Activated CD4-positive, alpha-beta T cell treated with anti-CD3 and anti-CD28 coated beads for 4 hours (primary cell): ENCODE results near the gene FBXO10.
A peak's percentile ranks its signal among the peaks of the same experiment; 100 is the strongest.
"Not testable (repeated sequence)": the region's sequence is repeated elsewhere in the genome, so short reads cannot be mapped to it uniquely, and the experiment has no call there.

ENCODE experiments used
- DNase-seq, 2 donors: peaks; one replicate each; pipeline ENCODE4 v3.0.0-alpha.2; 2020

Gene FBXO10, protein sequence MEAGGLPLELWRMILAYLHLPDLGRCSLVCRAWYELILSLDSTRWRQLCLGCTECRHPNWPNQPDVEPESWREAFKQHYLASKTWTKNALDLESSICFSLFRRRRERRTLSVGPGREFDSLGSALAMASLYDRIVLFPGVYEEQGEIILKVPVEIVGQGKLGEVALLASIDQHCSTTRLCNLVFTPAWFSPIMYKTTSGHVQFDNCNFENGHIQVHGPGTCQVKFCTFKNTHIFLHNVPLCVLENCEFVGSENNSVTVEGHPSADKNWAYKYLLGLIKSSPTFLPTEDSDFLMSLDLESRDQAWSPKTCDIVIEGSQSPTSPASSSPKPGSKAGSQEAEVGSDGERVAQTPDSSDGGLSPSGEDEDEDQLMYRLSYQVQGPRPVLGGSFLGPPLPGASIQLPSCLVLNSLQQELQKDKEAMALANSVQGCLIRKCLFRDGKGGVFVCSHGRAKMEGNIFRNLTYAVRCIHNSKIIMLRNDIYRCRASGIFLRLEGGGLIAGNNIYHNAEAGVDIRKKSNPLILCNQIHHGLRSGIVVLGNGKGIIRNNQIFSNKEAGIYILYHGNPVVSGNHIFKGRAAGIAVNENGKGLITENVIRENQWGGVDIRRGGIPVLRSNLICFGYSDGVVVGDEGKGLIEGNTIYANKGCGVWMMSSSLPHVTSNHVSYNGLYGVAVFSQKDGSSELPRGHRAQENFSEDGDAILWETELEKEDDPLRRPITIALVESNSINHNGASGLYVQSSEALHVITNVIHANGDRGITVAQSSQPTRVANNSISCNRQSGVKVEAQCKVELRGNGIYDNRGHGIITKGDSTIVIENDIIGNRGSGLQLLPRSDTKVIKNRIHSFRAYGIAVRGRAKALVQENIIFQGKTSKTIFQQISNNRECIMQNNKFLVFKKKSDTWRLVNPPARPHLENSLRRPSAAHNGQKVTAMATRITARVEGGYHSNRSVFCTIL

DNA sequence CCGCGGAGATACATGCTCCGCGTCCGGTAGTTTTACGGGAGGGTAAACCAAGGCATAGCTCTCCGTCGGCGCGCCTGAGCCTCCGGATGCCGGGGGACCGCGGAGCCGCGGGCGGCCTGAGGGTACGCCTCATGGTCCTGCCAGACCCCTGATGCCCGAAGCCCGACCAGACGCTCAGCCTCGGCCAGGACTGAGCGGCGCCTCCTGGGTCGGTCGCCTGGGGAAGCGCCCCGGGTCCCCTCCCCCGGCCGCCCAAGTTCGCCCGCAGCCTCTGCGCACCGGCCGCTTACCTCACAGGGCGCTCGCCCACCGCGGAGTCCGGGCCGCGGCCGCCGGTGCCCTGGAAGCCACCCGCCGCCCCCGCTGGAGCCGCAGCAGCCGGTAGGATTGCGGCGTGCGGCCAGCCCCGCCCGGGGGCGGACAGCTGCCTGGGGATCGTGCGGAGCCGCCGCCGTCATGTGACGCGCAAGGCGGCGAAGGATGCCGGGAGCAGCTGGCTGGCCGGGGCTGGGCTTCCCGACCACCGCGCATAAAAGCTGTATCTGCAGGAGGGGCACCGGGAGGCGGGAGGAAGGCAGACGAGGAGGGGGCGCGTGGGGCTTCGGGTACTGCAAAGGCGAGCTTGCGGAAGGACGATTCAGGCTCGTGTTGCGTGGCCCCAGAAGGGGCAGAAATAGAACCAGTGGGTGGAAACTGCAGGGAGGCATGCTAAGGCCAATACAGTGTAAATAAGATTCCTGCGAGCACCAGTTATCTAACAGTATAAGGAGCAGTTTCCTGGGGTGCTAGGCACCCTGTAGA is at the start of gene FBXO10:
FBXO10 (minus strand) TSS at position 460 of the 801 bp plus-strand sequence. CDS start 34,612 bp downstream, outside the sequence.
- DNase-seq, result peak; percentile 22 to 29

DNA sequence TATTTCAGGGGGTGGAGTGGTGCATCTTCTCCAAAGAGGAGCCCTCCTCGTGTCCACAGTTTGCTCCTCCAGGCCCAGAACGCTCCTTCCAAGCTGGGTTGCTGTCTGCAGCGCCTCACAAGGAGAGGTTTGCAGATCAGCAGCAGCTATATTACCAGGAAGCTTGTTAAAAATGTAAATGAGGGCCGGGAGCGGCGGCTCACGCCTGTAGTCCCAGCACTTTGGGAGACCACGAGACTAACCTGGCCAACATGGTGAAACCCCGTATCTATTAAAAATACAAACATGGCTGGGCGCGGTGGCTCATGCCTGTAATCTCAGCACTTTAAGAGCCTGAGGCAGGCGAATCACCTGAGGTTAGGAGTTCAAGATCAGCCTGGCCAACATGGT is 49.6 kb upstream of the FBXO10 start:
- DNase-seq, result no peak

DNA sequence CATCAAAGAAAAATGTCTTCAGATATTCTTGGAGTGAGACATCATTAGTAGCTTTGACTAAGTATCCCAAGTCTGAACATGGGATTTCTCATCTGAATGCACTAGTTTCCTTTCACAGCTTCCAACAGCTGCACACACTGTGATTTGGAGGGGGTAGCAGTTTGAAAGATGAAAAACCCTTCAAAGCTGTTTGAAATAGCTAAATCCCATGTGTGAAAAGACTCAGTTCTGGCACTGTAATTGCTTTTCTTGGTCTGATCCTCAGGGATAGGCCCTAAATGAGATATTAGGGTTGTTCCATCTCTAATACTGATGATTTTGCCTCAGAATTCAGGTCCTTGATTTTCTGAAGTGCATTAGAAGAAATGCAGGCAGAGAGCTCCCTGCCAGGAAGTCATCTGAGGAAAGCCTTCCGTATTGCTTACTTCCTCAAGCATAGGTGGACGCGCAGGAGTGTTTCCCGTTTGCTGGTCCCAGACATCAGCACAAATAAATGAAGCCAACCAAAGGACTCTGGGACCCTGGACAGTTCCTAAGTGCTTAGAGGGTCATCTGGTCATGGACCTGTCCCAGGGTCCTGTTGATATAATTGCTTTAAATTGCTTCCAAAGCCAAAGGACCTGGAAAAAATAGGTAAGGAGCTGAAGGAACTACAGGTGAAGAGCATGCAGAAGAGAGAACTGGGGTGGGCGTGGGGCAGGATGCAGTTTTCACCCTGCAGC is 49.0 kb upstream of the FBXO10 start:
- no peak for DNase-seq

DNA sequence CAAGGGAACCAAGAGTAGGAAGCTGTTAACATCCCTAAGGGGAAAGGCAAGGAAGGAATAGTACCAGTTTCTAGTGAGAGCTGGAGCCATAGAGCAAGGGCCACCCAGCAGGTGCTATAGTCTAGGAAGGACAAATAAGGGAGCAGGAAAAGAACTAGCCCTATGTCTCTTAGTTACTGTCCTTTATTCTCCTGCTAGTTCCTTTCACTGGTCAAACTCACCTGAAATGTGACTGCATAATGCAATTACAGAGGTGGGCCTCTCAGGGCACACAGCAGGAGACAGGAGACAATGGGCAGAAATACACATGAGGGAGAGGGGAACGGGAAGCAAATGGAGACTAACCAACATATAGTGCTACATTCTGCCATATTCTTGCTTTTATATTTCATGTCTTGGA is 47.9 kb upstream of the FBXO10 start:
- no peak for DNase-seq

DNA sequence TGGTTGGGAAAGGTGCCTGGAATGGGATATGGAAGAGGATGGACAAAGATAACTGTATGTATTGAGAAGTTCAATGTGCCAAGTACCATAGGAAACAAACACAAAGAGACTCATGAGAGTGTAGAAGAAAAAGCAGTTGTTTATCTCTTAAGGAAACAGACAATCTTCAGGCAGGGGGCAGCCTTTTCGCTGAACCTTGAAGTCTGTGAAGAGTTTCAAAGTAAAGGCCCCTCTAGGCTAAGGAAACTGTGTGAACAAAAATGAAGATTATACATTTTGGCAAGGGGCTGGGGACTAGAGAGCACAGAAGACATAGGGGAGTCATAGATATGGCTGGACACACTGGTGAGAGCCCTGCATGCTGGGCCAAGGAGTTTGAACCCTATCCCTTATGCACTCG is 47.1 kb upstream of the FBXO10 start:
- DNase-seq, result no peak

DNA sequence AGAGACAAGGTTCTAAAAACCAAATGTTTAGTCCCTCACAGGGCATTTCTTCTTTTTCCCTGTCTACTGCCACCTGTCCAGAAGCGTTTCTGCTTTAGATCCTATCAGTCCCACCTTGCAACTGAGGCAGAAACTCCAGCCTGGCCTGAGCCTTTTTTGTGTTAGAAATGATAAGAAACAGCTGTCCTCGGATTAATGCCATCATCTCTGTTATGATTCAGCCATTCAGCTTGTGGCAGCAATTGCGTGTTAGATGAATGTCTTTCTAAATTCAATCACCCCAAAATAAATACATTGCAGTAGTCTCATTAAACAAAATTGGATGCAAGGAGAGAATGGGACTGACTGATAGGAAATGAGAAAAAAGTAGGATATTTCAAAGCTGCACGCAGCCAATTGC is 46.3 kb upstream of the FBXO10 start:
- DNase-seq, result no peak

DNA sequence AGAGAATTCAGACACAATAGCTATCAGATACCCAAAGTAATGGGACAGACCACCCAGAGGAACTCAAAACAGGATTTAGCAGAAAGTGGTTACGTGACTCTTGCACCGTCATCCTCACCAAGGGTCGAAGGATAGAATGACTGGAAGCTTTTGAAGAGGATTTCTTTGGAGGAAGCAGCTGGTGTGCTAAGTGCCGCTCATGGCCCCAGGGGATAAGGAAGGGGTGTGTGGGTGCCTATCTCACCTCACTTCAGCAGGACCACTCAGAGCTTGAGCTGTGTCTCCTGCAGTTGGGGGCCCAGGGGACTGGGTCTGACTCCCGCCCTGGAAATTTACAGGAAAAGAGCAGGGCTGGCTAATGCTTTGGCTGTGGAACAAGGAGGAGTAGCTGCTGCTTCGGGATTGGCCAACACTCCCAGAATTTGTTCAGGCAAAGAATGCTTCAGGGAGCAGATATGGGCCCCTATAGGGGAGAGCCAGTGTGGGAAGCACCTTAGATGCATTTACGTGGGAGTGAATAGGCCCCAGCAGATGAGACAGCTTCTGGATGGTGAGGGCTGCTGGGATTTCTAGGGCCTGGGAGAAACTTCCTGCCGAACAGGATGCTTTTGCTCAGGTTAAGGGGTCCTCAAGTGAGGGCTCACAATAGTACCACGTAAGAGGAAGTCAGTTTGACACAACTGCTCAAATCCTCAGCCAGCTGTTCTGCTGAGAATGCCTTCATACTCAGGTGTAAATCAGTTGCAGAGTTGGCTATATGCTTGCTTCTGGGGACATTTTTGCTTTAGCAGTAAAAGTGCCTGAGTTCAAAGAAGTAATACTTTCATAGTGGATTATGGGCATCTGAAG is 45.3 kb upstream of the FBXO10 start:
- no peak for DNase-seq

DNA sequence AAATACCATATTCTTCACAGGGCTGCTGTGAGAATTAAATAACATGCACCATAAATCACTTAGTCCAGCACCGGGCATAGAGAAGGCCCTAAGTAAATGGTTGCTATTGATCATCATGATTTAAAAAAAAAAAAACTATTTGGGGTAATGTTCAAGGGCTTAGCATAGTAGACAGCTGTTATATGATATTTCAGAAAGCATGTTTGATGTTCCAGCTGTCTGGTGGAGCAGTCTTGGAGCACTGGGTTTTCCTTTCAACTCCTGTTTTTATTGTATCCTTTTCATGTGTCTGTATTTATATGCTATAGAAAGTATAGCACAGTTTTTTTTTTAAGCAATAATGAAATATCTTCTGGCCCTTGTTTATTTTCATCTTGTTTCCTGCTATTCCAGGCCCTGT is 44.2 kb upstream of the FBXO10 start:
- DNase-seq, result no peak

DNA sequence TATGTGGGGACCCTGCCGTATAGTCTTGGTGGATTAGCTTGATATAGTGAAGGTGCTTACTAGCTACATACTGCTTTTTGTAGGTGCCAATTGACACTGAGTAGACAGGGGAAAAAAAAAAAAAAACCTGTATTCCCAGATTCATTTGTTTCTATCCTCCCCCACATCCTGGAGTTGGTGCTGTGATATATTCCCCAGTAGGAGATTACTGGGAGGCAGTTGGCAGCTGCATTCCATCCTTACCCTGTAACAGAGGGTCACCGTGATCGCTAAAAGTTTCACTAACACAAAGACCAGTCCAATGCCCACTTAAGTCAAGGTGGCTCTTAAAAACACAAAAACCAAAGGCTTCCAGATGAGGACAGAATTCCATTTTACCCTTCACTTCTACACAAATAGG is 43.6 kb upstream of the FBXO10 start:
- DNase-seq, result no peak

DNA sequence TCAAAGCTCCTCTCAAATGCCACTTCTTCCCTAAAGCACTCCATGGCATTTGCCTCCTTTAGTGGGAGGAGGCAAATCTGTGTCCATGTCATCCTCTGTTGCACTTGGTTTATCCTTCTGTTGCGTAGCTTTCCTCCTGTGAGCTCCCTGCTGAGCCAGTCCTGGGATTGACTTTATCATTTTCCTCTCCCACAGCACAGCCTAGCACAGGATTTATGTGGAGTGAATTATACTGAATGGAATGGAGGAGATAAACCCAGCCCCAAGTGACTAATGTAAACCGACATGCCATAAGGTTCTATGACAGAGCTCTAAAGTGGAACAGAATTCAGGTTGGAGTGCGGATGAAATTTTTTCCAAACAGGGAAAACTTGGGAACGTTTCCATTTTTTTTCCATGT is 42.6 kb upstream of the FBXO10 start:
- DNase-seq, result no peak

DNA sequence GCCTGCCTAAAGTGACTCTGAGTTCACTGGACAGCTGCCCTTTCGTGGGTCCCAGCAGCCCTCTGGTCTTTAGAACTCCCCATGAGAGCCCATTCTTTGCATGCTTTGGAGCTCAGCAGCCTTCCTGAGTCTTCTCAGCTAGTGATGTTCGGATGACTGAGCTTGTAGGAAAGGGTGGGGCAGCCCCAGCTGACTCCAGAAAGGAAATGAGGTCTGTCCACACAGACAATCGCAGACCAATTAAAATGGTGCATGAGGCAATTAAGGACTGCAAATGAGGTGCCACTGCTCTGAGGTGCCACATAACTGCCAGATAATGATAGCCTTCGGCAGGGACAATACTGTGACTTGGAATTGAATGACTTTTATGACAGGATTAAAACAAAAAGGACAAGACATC is 41.7 kb upstream of the FBXO10 start:
- DNase-seq, result no peak

DNA sequence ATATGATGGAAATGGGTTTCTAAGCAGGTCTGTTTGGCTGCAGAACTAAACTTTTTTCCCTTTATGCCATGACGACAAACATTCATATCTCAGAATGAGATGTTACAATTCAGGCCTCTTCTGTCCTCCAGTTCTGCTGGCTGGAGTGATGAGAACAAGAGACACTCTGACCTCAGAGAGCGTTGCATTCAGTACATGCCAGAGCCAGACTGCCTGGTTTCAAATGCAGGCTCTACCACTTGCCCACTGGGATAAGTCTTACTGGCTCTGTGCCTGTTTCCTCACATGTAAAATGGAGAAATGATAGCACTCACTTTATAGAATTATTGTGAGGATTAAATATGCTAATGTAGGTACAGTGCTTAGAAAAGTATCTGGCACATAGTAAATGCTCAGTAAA is 41.0 kb upstream of the FBXO10 start:
- DNase-seq, result no peak

DNA sequence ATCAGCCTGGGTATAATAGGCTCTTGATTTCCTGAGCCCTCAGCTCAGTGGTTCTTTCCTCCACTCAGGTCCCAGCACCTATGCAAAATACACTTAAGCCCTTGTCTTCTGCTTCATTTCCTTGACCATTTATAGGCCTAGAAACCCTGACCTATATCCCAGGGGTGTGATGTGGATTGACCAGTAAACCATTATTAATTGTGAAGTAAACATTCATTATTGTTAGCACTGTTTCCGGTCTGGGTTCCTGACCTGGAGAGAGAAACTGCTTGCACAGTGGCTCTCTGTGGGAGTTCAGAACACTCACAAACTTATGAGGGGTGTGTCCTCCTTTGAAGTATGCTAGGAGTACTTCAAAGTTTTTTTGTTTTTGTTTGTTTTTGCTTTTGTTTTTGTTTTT is 35.8 kb upstream of the FBXO10 start:
- DNase-seq, result no peak

DNA sequence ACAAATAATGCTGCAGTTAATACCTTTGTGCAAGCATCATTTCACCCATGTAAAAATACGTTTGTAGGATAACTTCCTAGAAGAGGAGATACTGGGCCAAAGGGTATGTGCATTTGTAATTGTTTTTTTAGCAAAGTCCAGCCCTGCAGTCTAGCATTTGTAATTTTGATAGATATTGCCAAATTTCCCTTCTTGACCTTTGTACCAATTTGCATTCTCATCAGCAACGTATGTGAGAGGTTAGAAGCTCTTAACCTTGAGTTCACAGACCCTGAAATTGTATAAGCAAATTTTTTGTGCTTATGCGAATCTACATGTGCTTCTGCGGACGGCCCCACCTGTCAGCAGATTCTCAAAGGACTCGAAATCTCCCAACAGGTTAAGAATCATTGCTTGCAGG is 34.8 kb upstream of the FBXO10 start:
- DNase-seq, result no peak

DNA sequence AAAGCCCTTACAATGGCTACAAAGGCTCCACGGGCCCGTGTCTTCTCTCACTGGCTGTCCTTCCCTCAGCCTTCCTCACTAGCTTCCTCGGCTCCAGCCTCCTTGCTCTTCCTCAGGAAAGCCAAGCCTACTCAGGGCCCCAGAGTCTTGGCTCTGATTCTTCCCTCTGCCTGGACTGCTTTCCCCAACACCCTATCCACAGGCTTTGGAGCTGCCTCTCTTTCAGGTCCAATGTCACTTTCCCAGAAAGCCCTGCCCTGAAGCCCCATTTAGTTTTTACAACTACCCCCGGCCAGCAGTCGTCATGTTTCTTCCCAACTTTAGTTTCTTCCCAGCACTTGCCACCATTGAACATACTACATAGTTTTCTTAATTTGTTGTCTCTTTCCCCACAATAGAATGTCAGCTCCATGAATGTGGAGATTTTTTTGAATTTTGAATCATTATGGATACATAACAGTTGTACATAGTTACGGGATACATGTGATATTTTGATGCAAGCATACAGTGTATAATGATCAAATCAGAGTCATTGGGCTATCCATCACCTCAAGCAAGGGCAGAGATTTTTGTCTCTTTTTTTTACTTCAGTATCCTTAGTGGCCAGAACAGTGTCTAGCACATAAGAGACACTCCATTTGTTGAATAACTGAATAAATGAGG is 33.7 kb upstream of the FBXO10 start:
- no peak for DNase-seq

DNA sequence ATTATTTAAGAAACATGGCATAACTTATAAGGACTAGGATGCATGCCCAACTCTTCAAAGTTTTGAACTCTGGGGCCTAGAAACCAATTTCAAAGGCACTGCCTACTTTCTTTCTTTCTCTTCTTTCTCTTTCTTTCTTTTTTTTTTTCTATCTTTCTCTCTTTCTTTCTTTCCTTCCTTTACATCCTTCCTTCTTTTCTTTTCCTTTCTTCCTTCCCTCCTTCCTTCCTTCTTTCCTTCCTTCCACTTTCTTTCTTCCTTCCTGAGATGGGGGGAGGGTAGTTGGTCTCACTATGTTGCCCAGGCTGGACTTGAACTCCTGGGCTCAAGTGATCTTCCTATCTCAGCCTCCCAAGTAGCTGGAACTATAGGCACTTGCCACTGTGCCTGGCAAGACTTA is 32.1 kb upstream of the FBXO10 start:
- DNase-seq, result no peak

DNA sequence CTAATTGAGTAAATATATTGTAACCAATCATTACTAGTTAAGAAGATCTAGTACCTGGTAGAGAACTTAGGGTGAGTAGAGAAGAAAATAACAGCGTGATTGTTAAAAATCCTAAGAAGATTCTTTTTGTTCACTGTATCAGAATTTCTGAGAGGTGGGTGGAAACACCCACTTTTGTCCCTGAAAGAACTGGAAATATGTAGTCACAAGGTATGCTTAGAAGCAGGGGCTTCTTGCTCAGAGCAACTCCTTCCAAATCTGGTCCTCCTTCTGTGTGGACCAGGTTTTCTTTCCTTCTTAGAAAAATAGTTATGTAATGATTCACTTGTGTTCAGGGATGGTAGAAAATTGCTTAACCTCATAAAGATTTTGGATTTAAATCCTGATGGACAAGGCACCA is 28.1 kb upstream of the FBXO10 start:
- DNase-seq, result no peak

DNA sequence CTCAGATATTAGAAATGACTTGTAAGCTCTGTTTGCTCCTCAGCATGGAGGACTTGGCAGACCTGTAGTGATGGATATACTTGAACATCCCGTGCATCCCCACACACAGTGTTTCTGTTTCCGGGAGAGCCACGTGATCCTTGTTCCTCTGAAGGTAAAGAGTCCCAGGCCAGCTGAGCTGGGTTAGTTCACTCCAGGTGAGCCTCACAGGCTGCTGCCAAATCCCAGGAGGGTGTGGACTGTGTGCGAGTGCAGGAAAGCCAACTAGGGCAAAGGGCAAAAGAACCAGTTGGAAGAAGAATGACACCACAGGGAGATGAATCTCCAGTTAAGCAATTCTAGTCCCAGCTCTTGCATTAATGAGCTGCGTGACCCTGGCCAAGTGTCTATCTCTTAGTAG is 26.6 kb upstream of the FBXO10 start:
- DNase-seq, result no peak

DNA sequence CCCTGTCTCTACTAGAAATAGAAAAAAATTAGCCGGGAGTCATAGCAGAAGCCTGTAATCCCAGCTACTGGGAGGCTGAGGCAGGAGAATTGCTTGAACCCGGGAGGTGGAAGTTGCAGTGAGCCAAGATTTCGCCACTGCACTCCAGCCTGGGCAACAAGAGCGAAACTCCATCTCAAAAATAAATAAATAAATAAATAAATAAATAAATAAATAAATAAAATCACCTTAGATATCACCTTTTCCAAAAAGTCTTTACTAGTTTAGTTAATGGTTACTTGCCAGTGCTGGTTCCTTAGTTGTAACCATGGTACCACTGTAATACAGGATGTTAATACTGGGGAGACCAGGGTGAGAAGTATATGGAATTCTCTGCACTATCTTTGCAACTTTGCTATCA is 25.9 kb upstream of the FBXO10 start:
- not testable (repeated sequence) for DNase-seq

DNA sequence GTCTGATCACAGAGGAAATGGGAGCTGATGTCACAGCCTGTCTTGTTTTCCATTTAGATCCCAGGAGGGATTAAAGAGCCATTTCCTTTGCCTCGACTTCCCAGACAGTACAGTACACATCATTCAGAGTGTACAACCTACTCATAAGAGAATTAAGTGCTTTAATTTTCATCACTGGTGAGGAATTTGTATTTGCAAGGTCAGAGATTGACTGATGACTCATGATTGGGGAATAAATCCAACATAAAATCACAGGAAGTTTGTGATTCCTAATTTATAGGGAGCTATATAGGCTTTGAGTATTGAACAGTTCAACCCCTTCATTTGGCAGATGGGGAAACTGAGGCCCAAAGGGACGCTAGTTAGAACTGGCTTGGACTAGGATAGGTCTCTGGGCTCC is 20.3 kb upstream of the FBXO10 start:
- DNase-seq, result no peak

DNA sequence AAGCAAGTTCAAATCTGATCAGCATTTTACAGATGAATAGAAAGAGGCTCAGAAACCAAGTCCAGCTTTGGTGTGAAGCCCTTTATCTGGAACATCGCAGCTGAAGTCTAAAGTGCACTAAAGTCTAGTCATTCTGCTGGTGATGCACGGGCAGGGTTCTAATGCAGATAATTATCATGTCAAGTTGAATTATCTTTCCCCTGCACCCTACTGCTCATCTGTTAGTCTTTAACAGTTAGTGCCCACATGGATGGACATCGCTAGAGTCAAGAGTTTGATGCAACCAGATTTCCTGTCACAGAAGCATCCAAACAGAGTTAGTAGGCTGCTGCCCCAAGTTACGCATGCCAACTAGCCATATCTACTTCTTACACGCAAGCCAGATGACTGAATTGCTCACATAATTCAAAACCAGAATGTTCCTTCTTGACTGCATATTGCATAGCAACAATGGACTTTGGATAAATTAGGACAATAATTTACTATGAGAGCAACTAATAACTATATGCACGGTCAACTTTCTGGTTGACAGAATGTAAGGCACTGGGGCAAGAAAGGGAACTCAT is 17.8 kb upstream of the FBXO10 start:
- DNase-seq, result no peak
